SU-DHL-6 (cell line): Measurements from ENCODE around the gene SLFN12.
"Not testable (repeated sequence)": the region's sequence is repeated elsewhere in the genome, so short reads cannot be mapped to it uniquely, and the experiment has no call there.

Experiments
- H2AFZ ChIP-seq: fragments of 200-600 bp; sonication (generic); 2 replicates; pipeline ENCODE4 v1.6.1; 2014; ENCODE audit warnings: low read depth, mild to moderate bottlenecking, moderate library complexity, mixed read lengths, antibody characterized with exemption, low read length; ENCODE audit not compliant: severe bottlenecking
- H3F3A ChIP-seq: fragments of 200-600 bp; shearing (Covaris generic); 2 replicates; pipeline ENCODE4 v1.6.0; 2016; ENCODE audit warnings: antibody characterized with exemption, mild to moderate bottlenecking; ENCODE audit not compliant: insufficient read depth
- H3K27ac ChIP-seq: fragments of 200-600 bp; sonication (generic); 2 replicates; pipeline ENCODE4 v1.5.1; 2016; ENCODE audit warnings: low read depth, mild to moderate bottlenecking, low read length, moderate library complexity, mixed read lengths
- H3K27me3 ChIP-seq: fragments of 200-600 bp; sonication (generic), shearing (Covaris generic); 2 replicates; pipeline ENCODE4 v1.6.0; 2014; ENCODE audit warnings: mild to moderate bottlenecking, low read length
- H3K36me3 ChIP-seq: fragments of 200-600 bp; sonication (generic); 2 replicates; pipeline ENCODE4 v1.6.1; 2014; ENCODE audit warnings: mild to moderate bottlenecking, low read length, mixed read lengths
- H3K4me2 ChIP-seq: fragments of 300-600, 200-600 bp; shearing (Covaris generic), sonication (generic); 2 replicates; pipeline ENCODE4 v1.6.0; 2014; ENCODE audit warnings: low read length, low read depth, mild to moderate bottlenecking; ENCODE audit not compliant: poor library complexity, severe bottlenecking
- H3K4me3 ChIP-seq: fragments of 200-600 bp; sonication (generic); 2 replicates; pipeline ENCODE4 v1.5.1; 2014; ENCODE audit warnings: antibody characterized with exemption, low read length, mild to moderate bottlenecking, mixed read lengths; ENCODE audit not compliant: insufficient read depth, poor library complexity, severe bottlenecking
- H3K79me2 ChIP-seq: fragments of 200-600 bp; sonication (generic); 2 replicates; pipeline ENCODE4 v1.6.1; 2014; ENCODE audit warnings: mild to moderate bottlenecking, low read length, moderate library complexity; ENCODE audit not compliant: insufficient read depth
- H3K9ac ChIP-seq: fragments of 200-600 bp; sonication (generic); 2 replicates; pipeline ENCODE4 v1.7.0; 2014; ENCODE audit warnings: mild to moderate bottlenecking, low read length
- H3K9me2 ChIP-seq: fragments of 200-600 bp; sonication (generic); replicated peaks from 2 replicates; pipeline ENCODE4 v1.6.1; 2014; ENCODE audit warnings: low read length; ENCODE audit not compliant: insufficient read depth
- H3K9me3 ChIP-seq: fragments of 200-600 bp; sonication (generic); 2 replicates; pipeline ENCODE4 v1.6.1; 2014; ENCODE audit warnings: low read length, mixed read lengths; ENCODE audit not compliant: insufficient read depth
- H4K20me1 ChIP-seq: fragments of 200-600 bp; sonication (generic); 2 replicates; pipeline ENCODE4 v1.6.1; 2014; ENCODE audit warnings: low read depth, mild to moderate bottlenecking, antibody characterized with exemption, low read length, moderate library complexity, mixed read lengths
- CTCF ChIP-seq: fragments of 200-600 bp; sonication (generic); IDR thresholded peaks from one replicate; pipeline ENCODE4 v1.5.1; 2017; ENCODE audit warnings: antibody characterized with exemption, mild to moderate bottlenecking, low read length, moderate library complexity; ENCODE audit not compliant: insufficient read depth, poor library complexity, severe bottlenecking
- EZH2phosphoT487 ChIP-seq: fragments of 200-600 bp; sonication (generic), shearing (Covaris generic); conservative IDR thresholded peaks from 2 replicates; pipeline ENCODE4 v1.6.1; 2018; ENCODE audit warnings: mild to moderate bottlenecking, antibody characterized with exemption, low read length, moderate library complexity, mixed read lengths

The SLFN12 gene

GRCh38 chr17:35414247-35414646 is 18.1 kb downstream of the SLFN12 start:
- no peaks in the 10 kb centered on the region for H3K79me2 ChIP-seq
- TF ChIP-seq CTCF (no peak), EZH2phosphoT487 (no peak)
- H3K4me3 ChIP-seq, result no peak overlapping the region
- no peak overlapping the region for H3K4me2 ChIP-seq
- H4K20me1 ChIP-seq, result no peaks in the 10 kb centered on the region
- no peaks in the 10 kb centered on the region for H3K36me3 ChIP-seq
- no peak overlapping the region for H3K9ac ChIP-seq
- H3K9me2 ChIP-seq, result no peaks in the 10 kb centered on the region; the same call in 1 of the 2 replicates
- H3K27me3 ChIP-seq, result no peaks in the 10 kb centered on the region
- H3K27ac ChIP-seq, result no peak overlapping the region
- H3F3A ChIP-seq, result no peaks in the 10 kb centered on the region
- no peaks in the 10 kb centered on the region for H3K9me3 ChIP-seq
- no peak overlapping the region for H2AFZ ChIP-seq

GRCh38 chr17:35407531-35407930 is 24.8 kb downstream of the SLFN12 start:
- H3K9me3 ChIP-seq, result no peaks in the 10 kb centered on the region
- H3K4me3 ChIP-seq, result no peak overlapping the region
- no peaks in the 10 kb centered on the region for H4K20me1 ChIP-seq
- H3K27me3 ChIP-seq, result no peaks in the 10 kb centered on the region
- H3K27ac ChIP-seq, result no peak overlapping the region
- no peak overlapping the region for H3K9ac ChIP-seq
- H3K9me2 ChIP-seq, result no peaks in the 10 kb centered on the region
- TF ChIP-seq EZH2phosphoT487 (no peak), CTCF (no peak)
- no peaks in the 10 kb centered on the region for H3K36me3 ChIP-seq
- no peak overlapping the region for H2AFZ ChIP-seq
- H3F3A ChIP-seq, result no peaks in the 10 kb centered on the region
- no peak overlapping the region for H3K4me2 ChIP-seq
- H3K79me2 ChIP-seq, result no peaks in the 10 kb centered on the region

GRCh38 chr17:35406568-35406967 is 25.7 kb downstream of the SLFN12 start:
- no peaks in the 10 kb centered on the region for H3F3A ChIP-seq
- no peaks in the 10 kb centered on the region for H3K9me3 ChIP-seq
- H3K79me2 ChIP-seq, result no peaks in the 10 kb centered on the region
- no peak overlapping the region for H3K9ac ChIP-seq
- no peak overlapping the region for H3K27ac ChIP-seq
- no peaks in the 10 kb centered on the region for H3K36me3 ChIP-seq
- no peaks in the 10 kb centered on the region for H3K27me3 ChIP-seq
- no peak for TF ChIP-seq EZH2phosphoT487
- H2AFZ ChIP-seq, result no peak overlapping the region
- no peaks in the 10 kb centered on the region for H3K9me2 ChIP-seq
- H3K4me3 ChIP-seq, result no peak overlapping the region
- H3K4me2 ChIP-seq, result no peak overlapping the region
- no peaks in the 10 kb centered on the region for H4K20me1 ChIP-seq

- Histone ChIP-seq H3K79me2 (no peaks in the 10 kb centered on the region), H3K27me3 (no peaks in the 10 kb centered on the region), H3F3A (no peaks in the 10 kb centered on the region), H4K20me1 (no peaks in the 10 kb centered on the region), H3K36me3 (no peaks in the 10 kb centered on the region), H3K4me3 (no peak overlapping the region), H3K9me3 (no peaks in the 10 kb centered on the region), H3K9me2 (no peaks in the 10 kb centered on the region), H3K9ac (no peak overlapping the region), H2AFZ (no peak overlapping the region), H3K27ac (no peak overlapping the region), H3K4me2 (no peak overlapping the region)
- no peak for TF ChIP-seq EZH2phosphoT487
- TF ChIP-seq CTCF, result no peak
Measured at GRCh38 chr17:35404360-35404759, 27.9 kb downstream of the SLFN12 start.

GRCh38 chr17:35393783-35394182 is 38.5 kb downstream of the SLFN12 start:
- not testable (repeated sequence) for H3K27me3 ChIP-seq, H3K27ac ChIP-seq, H3F3A ChIP-seq, H3K4me2 ChIP-seq, H3K36me3 ChIP-seq, H3K9me3 ChIP-seq, H4K20me1 ChIP-seq, H3K4me3 ChIP-seq, H3K9me2 ChIP-seq, H2AFZ ChIP-seq, H3K9ac ChIP-seq, H3K79me2 ChIP-seq
